RWPE2 (cell line): ENCODE data around the gene SH2D3C.

Source experiments
- ATAC-seq: fragments of 200-7000 bp; cut with Tn5 transposase; 3 replicates; pipeline ENCODE4 v1.9.1; 2021; ENCODE audit warnings: low read depth
- DNase-seq: peaks from one replicate; pipeline ENCODE4 v3.0.0-alpha.2; 2020; ENCODE audit warnings: low spot score
- H3K27ac ChIP-seq: fragments of 450-650 bp; 2 replicates; pipeline ENCODE4 v1.5.1; 2017; ENCODE audit warnings: mild to moderate bottlenecking; ENCODE audit not compliant: poor library complexity, severe bottlenecking
- H3K27me3 ChIP-seq: fragments of 250-450 bp; sonication (Bioruptor Pico); 2 replicates; pipeline ENCODE4 v1.5.1; 2021; ENCODE audit warnings: mild to moderate bottlenecking, moderate library complexity; ENCODE audit not compliant: insufficient read depth, poor library complexity, severe bottlenecking
- H3K36me3 ChIP-seq: fragments of 250-450 bp; sonication (Bioruptor Pico); 2 replicates; pipeline ENCODE4 v1.5.1; 2020; ENCODE audit warnings: low read depth, mild to moderate bottlenecking, moderate library complexity
- H3K4me1 ChIP-seq: fragments of 250-450 bp; sonication (Bioruptor Pico); 2 replicates; pipeline ENCODE4 v1.5.1; 2021; ENCODE audit warnings: mild to moderate bottlenecking, moderate library complexity; ENCODE audit not compliant: insufficient read depth, poor library complexity, severe bottlenecking
- H3K4me3 ChIP-seq: fragments of 250-450 bp; sonication (Bioruptor Pico); 2 replicates; pipeline ENCODE4 v1.5.1; 2021; ENCODE audit warnings: mild to moderate bottlenecking, moderate library complexity; ENCODE audit not compliant: severe bottlenecking
- H3K9me3 ChIP-seq: fragments of 250-450 bp; sonication (Bioruptor Pico); 2 replicates; pipeline ENCODE4 v1.5.1; 2021; ENCODE audit warnings: mild to moderate bottlenecking, moderate library complexity; ENCODE audit not compliant: severe bottlenecking
- CTCF ChIP-seq: fragments of 450-650 bp; IDR thresholded peaks from one replicate; pipeline ENCODE4 v1.5.1; 2017; ENCODE audit warnings: mild to moderate bottlenecking, moderate library complexity; ENCODE audit not compliant: poor library complexity, severe bottlenecking

The SH2D3C gene

GRCh38 chr9:127779136-127779981 is 893 bp upstream of the SH2D3C start:
- Histone ChIP-seq H3K9me3 (no peaks in the 10 kb centered on the region), H3K27ac (no peak overlapping the region), H3K4me3 (no peak overlapping the region), H3K27me3 (no peaks in the 10 kb centered on the region), H3K36me3 (no peaks in the 10 kb centered on the region), H3K4me1 (no peaks in the 10 kb centered on the region)
- no peak for ATAC-seq
- TF ChIP-seq CTCF = no peak
- DNase-seq = no peak

- Histone ChIP-seq H3K4me1 (no peaks in the 10 kb centered on the region), H3K9me3 (no peaks in the 10 kb centered on the region), H3K36me3 (no peaks in the 10 kb centered on the region), H3K4me3 (no peak overlapping the region), H3K27me3 (no peaks in the 10 kb centered on the region), H3K27ac (no peak overlapping the region)
- DNase-seq = no peak
- TF ChIP-seq CTCF = no peak
- ATAC-seq = no peak
Measured at GRCh38 chr9:127777368-127777980, 992 bp downstream of the SH2D3C start.

GRCh38 chr9:127776924-127777289 is 1.6 kb downstream of the SH2D3C start:
- no peak overlapping the region for H3K4me3 ChIP-seq
- H3K9me3 ChIP-seq = no peaks in the 10 kb centered on the region
- DNase-seq (no peak), ATAC-seq (no peak)
- no peaks in the 10 kb centered on the region for H3K36me3 ChIP-seq
- TF ChIP-seq CTCF = no peak
- H3K4me1 ChIP-seq = no peaks in the 10 kb centered on the region
- H3K27me3 ChIP-seq = no peaks in the 10 kb centered on the region
- H3K27ac ChIP-seq = no peak overlapping the region

GRCh38 chr9:127776195-127776923 is 2.1 kb downstream of the SH2D3C start:
- no peak overlapping the region for H3K4me3 ChIP-seq
- H3K36me3 ChIP-seq = no peaks in the 10 kb centered on the region
- H3K27ac ChIP-seq = no peak overlapping the region
- no peaks in the 10 kb centered on the region for H3K9me3 ChIP-seq
- TF ChIP-seq CTCF = no peak
- no peaks in the 10 kb centered on the region for H3K27me3 ChIP-seq
- DNase-seq (no peak), ATAC-seq (no peak)
- H3K4me1 ChIP-seq = no peaks in the 10 kb centered on the region
